Hepatocyte (in vitro differentiated cells): ENCODE data around the gene SLC30A3. TPM values are rescaled to one million over a fixed set of nuclear protein-coding genes. Genes with fewer than 3 reads are reported as not detected.
"Not testable (repeated sequence)": the region's sequence is repeated elsewhere in the genome, so short reads cannot be mapped to it uniquely, and the experiment has no call there.

Source experiments
- DNase-seq: peaks from one replicate; pipeline ENCODE4 v3.0.0-alpha.2; 2016; ENCODE audit warnings: low spot score
- H2AFZ ChIP-seq: fragments of 200-600 bp; sonication (generic); 2 replicates; pipeline ENCODE4 v1.6.0; 2016; ENCODE audit warnings: antibody characterized with exemption, mild to moderate bottlenecking
- H3K27ac ChIP-seq: fragments of 200-600 bp; sonication (generic); 2 replicates; pipeline ENCODE4 v1.5.1; 2016; ENCODE audit warnings: mild to moderate bottlenecking
- H3K27me3 ChIP-seq: fragments of 200-600 bp; sonication (generic); 2 replicates; pipeline ENCODE4 v1.6.1; 2016
- H3K36me3 ChIP-seq: fragments of 200-600 bp; sonication (generic); replicated peaks from 2 replicates; pipeline ENCODE4 v1.5.1; 2016; ENCODE audit warnings: low read depth; ENCODE audit not compliant: insufficient read depth
- H3K4me1 ChIP-seq: fragments of 200-600 bp; sonication (generic); 2 replicates; pipeline ENCODE4 v1.5.1; 2016; ENCODE audit warnings: mild to moderate bottlenecking, moderate library complexity; ENCODE audit not compliant: insufficient read depth
- H3K4me2 ChIP-seq: fragments of 200-600 bp; sonication (generic); 2 replicates; pipeline ENCODE4 v1.6.0; 2016
- H3K4me3 ChIP-seq: fragments of 200-600 bp; sonication (generic); 2 replicates; pipeline ENCODE4 v1.5.1; 2016; ENCODE audit warnings: mild to moderate bottlenecking
- H3K79me2 ChIP-seq: fragments of 200-600 bp; sonication (generic); 2 replicates; pipeline ENCODE4 v1.6.0; 2017; ENCODE audit warnings: mild to moderate bottlenecking
- H3K9me2 ChIP-seq: fragments of 200-600 bp; sonication (generic); replicated peaks from 2 replicates; pipeline ENCODE4 v1.6.0; 2017; ENCODE audit warnings: mild to moderate bottlenecking; ENCODE audit not compliant: insufficient read depth
- H3K9me3 ChIP-seq: fragments of 200-600 bp; sonication (generic); 2 replicates; pipeline ENCODE4 v1.5.1; 2016; ENCODE audit warnings: low read depth, mild to moderate bottlenecking
- H4K20me1 ChIP-seq: fragments of 200-600 bp; sonication (generic); 2 replicates; pipeline ENCODE4 v1.6.0; 2016; ENCODE audit warnings: mild to moderate bottlenecking; ENCODE audit not compliant: insufficient read depth, poor library complexity, severe bottlenecking
- EZH2 ChIP-seq: fragments of 200-600 bp; sonication (generic); IDR thresholded peaks from 2 replicates; pipeline ENCODE4 v1.6.1; 2016; ENCODE audit warnings: antibody characterized with exemption, mild to moderate bottlenecking, borderline replicate concordance
- EZH2phosphoT487 ChIP-seq: fragments of 200-600 bp; sonication (generic); IDR thresholded peaks from one replicate; pipeline ENCODE4 v1.6.1; 2018; ENCODE audit warnings: antibody characterized with exemption, mild to moderate bottlenecking, low read depth, moderate library complexity; ENCODE audit not compliant: unreplicated experiment, severe bottlenecking
- WGBS: methylation state at CpG from one replicate; pipeline ENCODE4 v1.1.6; 2016; ENCODE audit warnings: low lambda C conversion rate; ENCODE audit errors: missing lambda C conversion rate; 5-methylcytosine and 5-hydroxymethylcytosine counted together
- polyA plus RNA-seq: library from polyadenylated mRNA; unstranded; fragments of >200 nt; fragmentation: Nextera tagmentation; extraction: Ambion mirVana; gene quantifications from 2 replicates; pipeline ENCODE4 v1.2.1, GENCODE V29; 2016
- total RNA-seq: library from RNA; depleted of rRNA; stranded (reverse); fragments of >200 nt; gene quantifications from 2 replicates; pipeline ENCODE4 v1.2.3, GENCODE V29; 2014
- TF ChIP-seq, protein P1 (sequence below): fragments of 200-600 bp; sonication (generic); IDR thresholded peaks from 2 replicates; pipeline ENCODE4 v1.5.1; 2016; ENCODE audit warnings: antibody characterized with exemption, mild to moderate bottlenecking; ENCODE audit not compliant: poor library complexity

Gene SLC30A3
- total and polyA plus RNA-seq, 2 experiments from 2014 or later, result 0.20 TPM; not detected in 1

DNA sequence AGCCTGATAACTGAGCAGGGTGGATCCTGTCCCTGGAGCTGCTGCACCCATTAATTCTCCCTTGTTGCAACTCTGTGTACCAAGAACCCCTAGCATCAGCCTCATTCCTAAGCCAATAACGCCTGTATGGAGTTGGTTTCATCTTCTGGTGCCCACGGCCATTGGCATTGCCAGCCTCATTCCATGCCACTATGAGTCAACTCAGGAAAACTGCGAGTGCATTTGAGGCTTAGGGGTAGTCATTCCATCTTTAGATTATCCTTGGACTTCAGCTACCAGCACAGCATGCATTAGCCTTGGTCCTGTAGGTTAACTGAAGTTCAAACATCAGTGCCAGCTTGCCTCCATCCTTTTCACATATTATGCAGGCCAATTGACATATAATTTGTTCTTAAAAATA is 18.0 kb upstream of the SLC30A3 start:
- H3K9me2 ChIP-seq, result no peaks in the 10 kb centered on the region
- H3K36me3 ChIP-seq, result no peaks in the 10 kb centered on the region
- peaks cover 17% of the 10 kb centered on the region for H3K27me3 ChIP-seq
- no peak overlapping the region for H3K4me3 ChIP-seq
- H3K4me2 ChIP-seq, result no peak overlapping the region
- no peak for DNase-seq
- H3K27ac ChIP-seq, result no peak overlapping the region
- no peak overlapping the region for H2AFZ ChIP-seq
- H3K79me2 ChIP-seq, result no peaks in the 10 kb centered on the region
- WGBS, result 78% methylated on average over 3 of the region's 3 CpGs
- H4K20me1 ChIP-seq, result no peaks in the 10 kb centered on the region
- H3K9me3 ChIP-seq, result no peaks in the 10 kb centered on the region
- H3K4me1 ChIP-seq, result no peaks in the 10 kb centered on the region
- TF ChIP-seq, protein P1, sequence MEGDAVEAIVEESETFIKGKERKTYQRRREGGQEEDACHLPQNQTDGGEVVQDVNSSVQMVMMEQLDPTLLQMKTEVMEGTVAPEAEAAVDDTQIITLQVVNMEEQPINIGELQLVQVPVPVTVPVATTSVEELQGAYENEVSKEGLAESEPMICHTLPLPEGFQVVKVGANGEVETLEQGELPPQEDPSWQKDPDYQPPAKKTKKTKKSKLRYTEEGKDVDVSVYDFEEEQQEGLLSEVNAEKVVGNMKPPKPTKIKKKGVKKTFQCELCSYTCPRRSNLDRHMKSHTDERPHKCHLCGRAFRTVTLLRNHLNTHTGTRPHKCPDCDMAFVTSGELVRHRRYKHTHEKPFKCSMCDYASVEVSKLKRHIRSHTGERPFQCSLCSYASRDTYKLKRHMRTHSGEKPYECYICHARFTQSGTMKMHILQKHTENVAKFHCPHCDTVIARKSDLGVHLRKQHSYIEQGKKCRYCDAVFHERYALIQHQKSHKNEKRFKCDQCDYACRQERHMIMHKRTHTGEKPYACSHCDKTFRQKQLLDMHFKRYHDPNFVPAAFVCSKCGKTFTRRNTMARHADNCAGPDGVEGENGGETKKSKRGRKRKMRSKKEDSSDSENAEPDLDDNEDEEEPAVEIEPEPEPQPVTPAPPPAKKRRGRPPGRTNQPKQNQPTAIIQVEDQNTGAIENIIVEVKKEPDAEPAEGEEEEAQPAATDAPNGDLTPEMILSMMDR, result no peak
- TF ChIP-seq EZH2 (no peak), EZH2phosphoT487 (no peak)

DNA sequence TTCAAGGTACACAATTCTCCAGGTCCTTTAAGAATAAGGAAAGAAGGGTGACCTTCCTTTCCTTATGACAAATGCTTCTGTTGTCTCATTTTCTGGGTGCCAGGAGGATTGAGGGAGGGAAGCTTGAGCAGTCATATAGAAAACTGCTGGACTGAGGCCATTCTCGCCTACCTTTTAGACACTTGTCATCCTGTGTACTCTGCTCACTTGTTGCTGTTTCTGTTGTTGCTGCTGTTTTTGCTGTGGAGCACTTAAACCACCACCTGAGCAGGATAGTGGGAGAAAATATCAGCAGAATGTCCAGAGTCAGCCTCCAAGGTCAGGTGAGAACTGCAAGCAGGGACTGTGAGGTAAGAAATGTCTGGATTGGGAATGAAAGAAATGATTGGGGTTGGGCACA is 15.2 kb upstream of the SLC30A3 start:
- Histone ChIP-seq H3K36me3 (no peaks in the 10 kb centered on the region), H3K9me3 (no peaks in the 10 kb centered on the region), H3K4me3 (no peak overlapping the region), H4K20me1 (no peaks in the 10 kb centered on the region), H3K9me2 (no peaks in the 10 kb centered on the region), H3K27me3 (peaks cover 17% of the 10 kb centered on the region), H2AFZ (no peak overlapping the region), H3K4me2 (no peak overlapping the region), H3K79me2 (no peaks in the 10 kb centered on the region), H3K27ac (no peak overlapping the region), H3K4me1 (no peaks in the 10 kb centered on the region)
- TF ChIP-seq, protein P1, result no peak
- TF ChIP-seq EZH2 (no peak), EZH2phosphoT487 (no peak)
- no peak for DNase-seq
- 97% methylated on average over 1 of the region's 1 CpG for WGBS

DNA sequence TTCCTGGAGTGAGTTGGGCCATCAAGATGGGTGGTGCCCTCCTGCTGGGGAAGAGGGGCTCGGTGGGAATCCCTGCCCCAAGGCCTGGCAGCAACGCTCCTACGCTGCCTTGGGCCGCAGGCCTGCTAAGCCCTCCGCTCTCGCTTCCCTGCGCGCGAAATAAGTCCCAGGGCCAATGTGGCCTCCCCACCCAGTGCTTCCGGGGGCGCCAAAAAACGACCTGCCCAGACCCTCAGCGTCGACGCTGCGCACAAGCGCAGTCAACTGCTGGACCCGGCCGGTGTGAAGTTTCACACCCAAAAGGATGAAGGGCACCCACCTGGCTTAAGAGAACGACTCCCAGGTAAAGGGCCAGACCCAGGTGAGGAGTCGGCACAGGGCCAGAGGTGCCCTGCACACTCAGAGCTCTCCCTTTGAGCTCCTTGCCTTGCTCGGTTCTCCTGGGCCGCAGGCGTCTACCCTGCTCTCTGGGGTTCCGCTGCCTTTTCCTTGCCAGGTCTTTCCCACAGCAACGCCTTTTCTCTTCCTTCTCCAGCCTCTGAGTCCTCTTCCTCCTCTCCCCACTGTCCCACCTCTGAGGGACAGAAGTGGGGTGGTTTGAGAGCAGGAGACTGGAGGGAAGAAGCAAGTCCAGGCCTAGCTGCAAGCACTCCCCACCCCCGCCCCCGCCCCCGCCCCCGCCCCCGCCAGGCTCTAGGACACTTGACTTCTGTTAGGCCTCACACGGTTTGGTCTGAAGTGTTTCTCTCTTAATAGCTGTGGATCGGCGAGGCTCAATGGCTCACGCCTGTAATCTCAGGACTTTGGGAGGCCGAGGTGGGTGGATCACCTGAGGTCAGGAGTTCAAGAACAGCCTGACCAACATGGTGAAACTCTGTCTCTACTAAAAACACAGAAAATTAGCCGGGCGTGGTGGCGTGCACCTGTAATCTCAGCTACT is 12.6 kb upstream of the SLC30A3 start, which contains the start of gene DNAJC5G:
DNAJC5G (plus strand) TSS at position 223 of the 940 bp plus-strand sequence. CDS start 1,296 bp downstream, outside the sequence.
- TF ChIP-seq, protein P1, result no peak
- TF ChIP-seq EZH2, result no peak
- no peak for TF ChIP-seq EZH2phosphoT487
- H3K4me2 ChIP-seq, result no peak within 1 kb of the TSS
- no peaks in the 10 kb centered on the region for H4K20me1 ChIP-seq
- no peaks in the 10 kb centered on the region for H3K36me3 ChIP-seq
- no peaks in the 10 kb centered on the region for H3K9me3 ChIP-seq
- no peak within 1 kb of the TSS for H3K27ac ChIP-seq
- no peak within 1 kb of the TSS for H3K4me3 ChIP-seq
- no peaks in the 10 kb centered on the region for H3K79me2 ChIP-seq
- no peak for DNase-seq
- H3K27me3 ChIP-seq, result peaks cover 15% of the 10 kb centered on the region
- no peaks in the 10 kb centered on the region for H3K4me1 ChIP-seq
- H3K9me2 ChIP-seq, result no peaks in the 10 kb centered on the region
- no peak within 1 kb of the TSS for H2AFZ ChIP-seq
- 85% methylated on average over 35 of the region's 39 CpGs for WGBS

DNA sequence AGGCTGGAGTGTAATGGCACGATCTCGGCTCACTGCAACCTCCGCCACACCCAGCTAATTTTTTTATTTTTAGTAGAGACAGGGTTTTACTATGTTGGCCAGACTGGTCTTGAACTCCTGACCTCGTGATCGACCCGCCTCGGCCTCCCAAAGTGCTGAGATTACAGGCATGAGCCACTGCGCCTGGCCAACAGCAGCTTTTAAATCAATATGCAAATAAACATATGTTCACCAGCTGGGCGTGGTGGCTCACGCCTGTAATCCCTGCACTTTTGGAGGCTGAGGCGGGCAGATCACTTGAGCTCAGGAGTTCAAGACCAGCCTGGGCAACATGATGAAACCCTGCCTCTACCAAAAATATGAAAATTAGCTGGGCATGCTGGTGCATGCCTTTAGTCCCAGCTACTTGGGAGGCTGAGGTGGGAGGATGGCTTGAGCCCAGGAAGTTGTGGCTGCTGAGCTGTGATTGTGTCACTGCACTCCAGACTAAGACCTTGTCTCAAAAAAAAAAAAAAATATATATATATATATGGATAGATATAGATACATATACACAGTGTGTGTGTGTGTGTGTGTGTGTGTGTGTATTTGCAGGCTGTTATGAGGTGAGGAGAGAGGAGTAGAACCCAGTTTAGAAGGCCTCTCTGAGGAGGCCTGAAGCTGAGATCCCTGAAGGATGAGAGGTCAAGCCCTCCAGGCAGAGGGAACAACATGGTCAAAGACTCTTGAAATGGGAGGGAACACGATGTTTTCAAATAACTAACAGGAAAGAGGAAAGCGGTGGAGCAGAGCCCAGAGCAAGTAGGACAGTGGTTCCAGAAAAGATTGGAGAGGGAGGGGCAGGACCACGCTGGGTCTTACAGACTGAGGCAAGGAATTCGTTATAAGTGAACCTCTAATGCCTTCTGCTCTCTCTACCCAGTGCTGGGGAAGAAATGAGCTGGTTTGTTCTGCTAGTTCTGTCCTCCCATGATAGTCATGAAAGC is 10.0 kb upstream of the SLC30A3 start:
- H3K79me2 ChIP-seq, H4K20me1 ChIP-seq, H3K9me3 ChIP-seq, H3K9me2 ChIP-seq, H3K4me1 ChIP-seq, DNase-seq, H2AFZ ChIP-seq, H3K36me3 ChIP-seq, H3K4me2 ChIP-seq, H3K4me3 ChIP-seq, H3K27ac ChIP-seq: not testable (repeated sequence)
- peaks cover 22% of the 10 kb centered on the region for H3K27me3 ChIP-seq
- 82% methylated on average over 15 of the region's 15 CpGs for WGBS
